GM03348 (cell line): ENCODE results near the gene HMCES.
A peak's percentile ranks its signal among the peaks of the same experiment; 100 is the strongest.
"Not testable (repeated sequence)": the region's sequence is repeated elsewhere in the genome, so short reads cannot be mapped to it uniquely, and the experiment has no call there.

ENCODE experiments used
- DNase-seq: peaks from one replicate; pipeline ENCODE4 v3.0.0; 2012; ENCODE audit warnings: low spot score

HMCES gene

DNA sequence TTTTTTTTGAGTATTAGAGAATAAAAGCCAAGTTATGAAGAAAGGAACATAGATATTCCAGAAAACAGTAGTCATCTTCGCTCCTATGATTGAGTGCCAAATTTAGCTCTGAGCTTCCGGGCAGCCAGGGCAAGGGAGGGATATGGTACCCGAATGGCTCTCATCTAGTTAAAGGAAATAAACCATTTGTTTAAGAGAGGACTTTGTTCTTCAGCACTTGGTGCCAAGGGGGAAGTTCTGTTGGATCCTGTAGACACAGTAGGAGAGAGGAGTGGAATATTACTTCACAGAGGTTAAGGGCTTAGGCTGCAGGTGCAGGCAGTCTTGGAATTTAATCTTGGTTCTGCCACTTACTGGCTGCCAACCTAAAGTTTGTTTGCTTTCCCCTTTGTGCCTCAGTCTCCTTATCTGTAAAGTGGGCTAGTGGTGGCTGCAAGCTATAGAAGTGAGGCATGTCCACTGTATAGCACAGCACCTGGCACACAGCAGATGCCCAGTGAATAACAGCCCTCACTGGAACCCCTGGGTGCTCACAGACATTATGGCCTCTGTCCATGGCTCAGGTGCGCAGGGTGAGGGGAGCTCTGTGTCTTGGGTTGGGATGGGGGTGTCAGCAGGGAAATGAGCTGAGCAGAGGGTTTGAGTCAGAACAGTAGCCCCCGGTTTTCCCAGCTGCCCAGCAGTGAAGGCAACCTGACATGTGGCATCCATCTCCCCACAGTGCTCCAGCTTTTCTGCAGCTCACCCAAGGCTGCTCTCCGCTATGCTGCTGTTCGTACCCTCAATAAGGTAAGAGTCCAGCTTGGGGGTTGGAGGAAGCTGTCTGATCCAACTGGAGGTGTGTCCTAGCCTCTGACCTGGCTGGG lies 18.8 kb upstream of the HMCES start:
- no peak for DNase-seq

DNA sequence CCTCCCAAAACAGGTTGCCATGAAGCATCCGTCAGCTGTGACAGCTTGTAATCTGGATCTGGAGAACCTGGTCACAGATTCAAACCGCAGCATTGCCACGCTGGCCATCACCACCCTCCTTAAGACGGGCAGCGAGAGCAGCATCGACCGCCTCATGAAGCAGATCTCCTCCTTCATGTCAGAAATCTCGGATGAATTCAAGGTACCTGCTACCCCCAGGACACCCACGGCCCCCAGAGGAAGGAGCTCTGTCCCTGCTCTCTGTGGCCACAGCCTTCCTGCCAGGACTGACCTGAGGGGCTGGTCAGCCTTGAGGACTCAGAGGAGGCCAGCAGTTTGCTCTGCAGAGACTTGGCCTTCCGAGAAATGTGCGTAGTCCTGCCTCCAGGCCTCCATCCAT lies 18.1 kb upstream of the HMCES start:
- DNase-seq = no peak

DNA sequence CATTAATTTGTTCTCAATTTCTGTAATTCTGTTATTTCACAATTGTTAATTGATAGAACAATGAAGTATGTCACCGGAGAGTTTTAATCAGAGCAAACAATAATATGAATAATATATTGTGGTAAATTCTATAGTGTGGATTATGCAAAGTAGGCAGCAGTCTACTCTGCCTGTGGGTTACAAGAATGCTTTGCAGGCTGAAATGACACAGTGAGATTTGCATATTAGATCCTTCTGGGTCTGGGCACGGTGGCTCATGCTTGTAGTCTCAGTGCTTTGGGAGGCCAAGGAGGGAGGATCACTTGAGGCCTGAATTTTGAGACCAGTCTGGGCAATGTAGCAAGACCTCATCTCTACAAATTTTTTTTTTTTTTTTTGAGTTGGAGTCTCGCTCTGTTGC lies 16.8 kb upstream of the HMCES start:
- DNase-seq = no peak

DNA sequence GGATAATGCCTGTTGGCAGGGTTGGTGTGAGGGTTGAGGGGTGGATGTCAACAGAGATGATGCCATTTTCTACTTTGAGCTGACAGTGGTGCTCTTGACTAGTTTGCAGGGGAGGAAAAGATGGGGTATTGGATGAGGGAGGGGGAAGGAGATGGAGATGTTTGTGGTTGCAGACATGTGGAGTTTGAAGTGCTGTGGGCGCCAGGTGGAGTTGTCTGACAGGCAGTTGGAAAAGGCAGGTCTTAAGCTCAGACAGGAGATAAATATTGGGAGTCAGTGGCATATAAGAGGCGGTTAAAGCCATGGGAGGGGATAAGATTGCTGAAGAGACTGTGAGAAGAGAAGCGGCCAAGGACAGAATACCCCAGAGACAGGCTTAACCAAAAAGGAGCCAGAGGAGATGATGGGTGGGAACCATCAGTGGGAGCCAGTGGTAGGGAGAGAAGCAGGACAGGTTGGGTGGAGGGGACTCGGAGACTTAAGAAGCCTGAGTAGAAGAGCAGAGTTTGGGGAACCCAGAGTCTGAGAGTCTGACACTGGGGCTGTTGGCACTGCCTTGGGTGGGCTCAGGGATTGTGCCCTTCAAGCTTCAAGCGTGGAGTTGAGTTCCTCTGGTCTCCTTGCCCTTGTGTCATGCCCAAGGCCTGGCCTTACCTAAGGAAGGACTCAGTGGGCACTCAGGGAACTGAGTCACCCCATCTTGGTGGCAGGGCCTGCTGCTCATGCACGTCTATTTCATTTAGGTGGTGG lies 15.3 kb upstream of the HMCES start:
- no peak for DNase-seq

DNA sequence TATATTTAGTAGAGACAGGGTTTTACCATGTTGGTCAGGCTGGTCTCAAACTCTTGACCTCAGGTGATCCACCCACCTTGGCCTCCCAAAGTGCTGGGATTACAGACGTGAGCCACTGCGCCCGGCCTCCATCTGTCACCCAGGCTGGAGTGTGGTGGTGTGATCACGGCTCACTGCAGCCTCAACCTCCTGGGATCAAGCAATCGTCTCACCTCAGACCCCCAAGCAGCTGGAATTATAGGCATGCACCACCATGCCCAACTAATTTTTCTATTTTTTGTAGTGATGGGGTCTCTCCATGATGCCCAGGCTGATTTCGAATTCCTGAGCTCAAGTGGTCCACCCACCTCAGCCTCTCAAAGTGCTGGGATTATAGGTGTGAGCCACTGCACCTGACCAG lies 13.7 kb upstream of the HMCES start:
- DNase-seq = not testable (repeated sequence)

DNA sequence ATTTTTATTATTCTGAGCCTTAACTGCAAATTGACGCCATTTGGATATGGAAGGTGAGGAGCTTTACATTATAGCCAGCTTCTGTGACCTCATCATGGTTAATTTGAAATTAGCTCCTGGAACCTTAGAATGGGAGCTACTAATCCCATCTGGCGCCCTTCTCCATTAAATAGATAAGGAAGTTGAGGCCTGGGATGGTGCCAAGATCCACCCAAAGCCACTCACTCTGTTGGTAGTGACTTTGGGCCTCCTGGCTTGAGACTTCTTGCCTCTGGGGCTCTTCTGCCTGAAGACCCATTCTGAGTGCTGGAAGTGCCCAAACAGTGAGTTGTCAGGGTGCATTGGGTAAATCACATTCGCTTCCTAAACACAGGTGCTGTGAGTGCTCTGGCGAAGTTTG lies 12.0 kb upstream of the HMCES start:
- DNase-seq = no peak

DNA sequence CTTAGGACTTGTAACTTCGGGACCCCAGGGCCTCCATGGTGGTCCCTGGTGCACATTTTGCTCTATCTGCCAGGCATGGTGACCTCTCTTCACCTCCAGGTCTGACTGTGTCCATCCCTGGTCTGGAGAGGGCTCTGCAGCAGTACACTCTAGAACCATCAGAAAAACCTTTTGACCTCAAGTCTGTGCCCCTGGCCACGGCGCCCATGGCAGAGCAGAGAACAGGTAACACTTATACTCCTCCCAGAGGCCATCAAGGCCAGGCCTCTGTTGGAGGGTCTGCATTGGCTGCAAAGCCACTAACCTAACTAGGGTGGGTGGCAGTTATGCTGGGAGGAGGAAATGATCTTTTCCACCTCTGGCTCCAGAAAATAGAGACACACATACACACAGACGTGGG lies 10.3 kb upstream of the HMCES start:
- no peak for DNase-seq

DNA sequence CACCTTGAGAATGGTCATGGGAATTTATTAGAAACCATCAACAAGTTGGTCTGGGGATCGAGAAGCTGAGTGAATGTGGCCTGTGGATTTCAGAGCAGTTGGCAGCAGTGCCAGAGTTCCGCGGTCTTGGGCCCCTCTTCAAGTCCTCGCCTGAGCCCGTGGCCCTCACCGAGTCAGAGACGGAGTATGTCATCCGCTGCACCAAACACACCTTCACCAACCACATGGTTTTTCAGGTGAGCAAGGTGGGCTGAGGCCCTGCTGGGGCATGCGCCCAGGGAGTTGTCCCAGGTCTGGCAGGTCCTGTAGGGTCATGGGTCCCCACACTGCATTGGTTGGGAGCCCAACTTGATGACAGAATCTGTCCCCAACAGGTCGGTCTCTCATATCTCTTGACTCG lies 7.0 kb upstream of the HMCES start:
- DNase-seq = no peak

DNA sequence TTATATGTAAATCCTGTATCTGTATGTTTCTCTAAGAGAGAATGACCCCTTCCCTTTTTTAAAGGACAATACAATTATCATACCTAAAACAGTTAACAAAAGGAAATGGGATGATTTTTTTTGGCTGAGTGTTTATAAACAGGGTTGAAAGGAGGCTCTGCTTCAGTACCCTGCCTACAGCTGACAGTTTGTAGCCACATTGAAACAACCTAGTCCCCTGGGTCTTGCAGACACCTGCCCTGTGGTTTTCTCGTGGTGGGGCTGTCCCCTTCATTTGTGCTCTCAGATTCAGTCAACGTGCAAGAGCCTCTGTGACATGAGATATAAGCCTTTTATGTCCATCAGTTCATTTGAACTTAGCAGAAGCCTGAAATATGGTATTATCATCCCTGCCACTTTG lies 2.3 kb upstream of the HMCES start:
- DNase-seq = no peak

DNA sequence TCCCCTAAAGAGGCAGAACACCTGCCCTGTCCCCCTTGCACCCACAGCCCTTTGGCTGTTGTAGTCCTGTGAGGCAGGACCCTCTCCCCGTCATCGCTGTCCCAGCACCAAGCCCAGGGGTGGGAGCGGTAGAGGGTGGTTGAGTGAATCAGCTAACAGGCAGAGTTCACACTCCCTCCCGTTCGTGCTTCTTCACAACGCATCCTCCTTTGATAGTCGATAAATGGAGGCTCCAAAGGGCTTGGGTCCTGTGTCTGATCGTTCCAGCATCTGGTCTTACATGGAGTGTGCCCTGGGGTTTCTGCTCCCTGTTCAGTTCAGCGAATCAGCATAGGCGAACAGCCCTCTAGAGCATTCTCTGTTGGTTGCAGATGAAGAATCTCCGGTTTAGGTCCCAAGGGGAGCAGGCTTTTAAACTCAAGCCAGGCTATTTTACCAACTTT lies 820 bp upstream of the HMCES start:
- DNase-seq = peak; percentile 44

DNA sequence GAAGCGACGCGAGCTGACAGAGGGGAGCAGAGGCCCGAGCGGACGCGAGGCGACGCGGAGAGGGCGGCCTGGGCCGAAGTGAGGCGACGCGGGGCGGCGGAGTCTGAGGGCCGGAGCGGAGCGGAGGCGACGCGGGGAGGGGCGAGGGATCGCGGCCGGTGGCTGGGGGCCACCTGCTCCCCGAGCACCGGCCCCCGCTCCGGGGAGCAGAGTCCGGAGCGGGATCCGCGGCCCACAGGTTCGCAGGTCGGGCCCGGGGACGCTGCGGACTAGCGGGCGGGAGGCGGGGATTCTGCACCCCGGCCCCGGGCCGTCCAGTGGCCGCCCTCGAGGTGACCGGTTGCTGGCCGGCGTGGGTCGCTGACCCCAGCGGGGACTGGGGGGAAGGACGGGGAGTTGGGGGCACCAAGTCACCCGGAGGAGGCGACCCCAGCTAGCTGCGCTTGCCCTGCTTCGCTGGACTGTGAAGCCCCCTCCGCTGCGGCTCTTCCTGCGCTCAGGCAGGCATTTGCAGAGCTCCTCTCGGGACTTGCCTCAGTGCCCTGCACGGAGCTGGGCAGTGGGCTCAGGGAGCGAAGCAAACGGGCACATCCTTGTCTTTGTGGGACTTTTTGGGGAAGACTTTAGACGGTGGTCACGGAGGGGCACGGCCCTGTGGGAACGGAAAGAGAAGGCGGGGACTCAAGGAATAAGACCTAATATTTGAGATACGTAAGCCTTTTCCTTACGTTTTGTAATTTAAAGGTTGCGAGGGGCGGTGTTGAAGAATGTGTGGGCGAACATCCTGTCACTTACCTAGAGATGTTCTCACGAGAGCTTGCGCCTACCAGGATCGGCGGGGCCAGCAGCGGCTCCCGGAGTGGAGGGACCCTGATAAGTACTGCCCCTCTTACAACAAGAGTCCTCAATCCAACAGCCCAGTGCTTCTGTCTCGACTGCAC lies 566 bp downstream of the HMCES start:
- DNase-seq = peak; percentile 75

DNA sequence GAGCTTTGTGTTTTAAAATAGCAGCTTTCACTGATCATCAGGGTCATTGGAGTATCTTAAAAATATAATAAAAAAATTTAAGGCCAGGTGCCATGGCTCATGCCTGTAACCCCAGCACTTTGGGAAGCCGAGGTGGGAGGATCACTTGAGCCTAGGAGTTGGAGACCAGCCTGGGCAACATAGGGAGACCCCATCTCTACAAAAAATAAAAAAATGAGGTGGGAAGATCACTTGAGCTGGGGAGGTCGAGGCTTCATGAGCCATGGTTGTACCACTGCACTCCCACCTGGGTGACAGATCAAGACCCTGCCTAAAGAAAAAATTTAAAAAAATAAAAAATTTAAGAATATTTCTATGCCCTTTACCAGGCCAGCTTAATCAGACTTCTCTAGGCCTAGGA lies 1.5 kb downstream of the HMCES start:
- DNase-seq = no peak

DNA sequence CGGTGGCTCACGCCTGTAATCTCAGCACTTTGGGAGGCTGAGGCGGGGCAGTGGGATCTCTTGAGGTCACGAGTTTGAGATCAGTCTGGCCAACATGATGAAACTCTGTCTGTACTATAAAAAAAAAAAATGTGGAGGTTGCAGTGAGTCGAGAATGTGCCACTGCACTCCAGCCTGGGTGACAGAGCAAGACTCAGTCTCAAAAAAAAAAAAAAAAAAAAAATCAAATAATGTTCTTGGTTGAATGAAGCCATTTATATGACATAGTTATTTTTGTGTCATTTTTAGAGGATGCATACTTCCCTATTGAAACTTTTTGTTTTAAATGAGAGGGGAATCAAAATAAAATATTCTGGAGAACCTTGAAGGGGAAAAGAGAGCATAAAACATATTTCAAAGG lies 3.1 kb downstream of the HMCES start:
- DNase-seq = no peak

DNA sequence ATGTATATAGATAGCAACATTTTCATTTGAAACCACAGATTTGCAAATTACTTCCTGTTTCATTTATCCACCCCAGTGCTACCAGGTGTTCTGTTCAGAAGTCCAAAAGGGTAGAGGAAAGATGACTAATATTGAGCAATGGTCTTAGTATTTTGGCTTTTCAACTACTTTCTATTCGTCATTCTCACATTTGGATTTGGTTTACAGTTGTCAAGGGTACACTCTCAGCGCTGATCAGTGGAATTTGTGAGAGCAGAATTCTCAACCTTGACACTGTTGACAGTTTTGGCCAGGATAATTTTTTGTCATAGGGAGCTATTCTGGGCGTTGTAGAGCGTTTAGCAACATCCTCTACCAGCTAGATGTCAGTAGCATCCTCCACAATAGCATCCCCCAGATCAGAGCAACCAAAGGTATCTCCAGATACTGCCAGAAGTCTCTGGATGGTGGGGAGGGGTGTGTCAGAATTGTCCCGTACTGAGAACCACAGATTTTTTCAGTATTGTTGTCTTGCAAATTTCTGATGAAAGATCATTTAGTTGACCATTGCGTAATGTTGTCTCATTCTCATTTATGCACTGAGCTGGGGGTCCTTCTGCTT lies 4.2 kb downstream of the HMCES start:
- DNase-seq = peak; percentile 52

DNA sequence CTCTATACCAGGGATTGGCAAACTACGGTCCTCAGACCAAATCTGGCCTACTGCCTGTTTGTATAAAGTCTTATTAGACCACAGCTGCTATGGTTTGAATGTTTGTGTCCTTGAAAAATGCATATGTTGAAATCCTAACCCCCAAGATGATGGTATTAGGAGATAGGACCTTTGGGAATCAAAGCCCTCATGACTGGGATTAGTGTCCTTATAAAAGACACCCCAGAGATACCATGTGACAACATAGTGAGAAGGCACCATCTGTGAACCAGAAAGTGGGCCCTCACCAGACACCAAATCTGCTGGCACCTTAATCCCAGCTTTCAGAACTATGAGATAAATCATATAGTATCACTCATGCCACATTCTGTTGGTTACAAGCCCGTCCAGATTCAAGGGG lies 7.4 kb downstream of the HMCES start:
- no peak for DNase-seq

DNA sequence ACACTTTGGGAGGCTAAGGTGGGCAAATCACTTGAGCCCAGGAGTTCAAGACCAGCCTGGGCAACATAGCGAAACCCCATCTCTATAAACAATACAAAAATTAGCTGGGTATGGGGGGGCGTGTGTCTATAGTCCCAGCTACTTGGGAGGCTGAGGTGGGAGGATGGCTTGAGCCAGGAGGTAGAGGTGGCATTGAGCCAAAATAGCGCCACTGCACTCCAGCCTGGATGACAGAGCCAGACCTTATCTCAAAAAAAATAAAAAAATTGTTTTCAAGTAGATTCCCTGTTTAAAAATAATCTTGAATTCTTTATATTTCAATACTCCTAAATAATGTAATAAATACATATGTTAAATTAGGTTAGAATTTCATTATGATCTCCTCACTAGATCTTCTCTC lies 9.8 kb downstream of the HMCES start:
- no peak for DNase-seq

DNA sequence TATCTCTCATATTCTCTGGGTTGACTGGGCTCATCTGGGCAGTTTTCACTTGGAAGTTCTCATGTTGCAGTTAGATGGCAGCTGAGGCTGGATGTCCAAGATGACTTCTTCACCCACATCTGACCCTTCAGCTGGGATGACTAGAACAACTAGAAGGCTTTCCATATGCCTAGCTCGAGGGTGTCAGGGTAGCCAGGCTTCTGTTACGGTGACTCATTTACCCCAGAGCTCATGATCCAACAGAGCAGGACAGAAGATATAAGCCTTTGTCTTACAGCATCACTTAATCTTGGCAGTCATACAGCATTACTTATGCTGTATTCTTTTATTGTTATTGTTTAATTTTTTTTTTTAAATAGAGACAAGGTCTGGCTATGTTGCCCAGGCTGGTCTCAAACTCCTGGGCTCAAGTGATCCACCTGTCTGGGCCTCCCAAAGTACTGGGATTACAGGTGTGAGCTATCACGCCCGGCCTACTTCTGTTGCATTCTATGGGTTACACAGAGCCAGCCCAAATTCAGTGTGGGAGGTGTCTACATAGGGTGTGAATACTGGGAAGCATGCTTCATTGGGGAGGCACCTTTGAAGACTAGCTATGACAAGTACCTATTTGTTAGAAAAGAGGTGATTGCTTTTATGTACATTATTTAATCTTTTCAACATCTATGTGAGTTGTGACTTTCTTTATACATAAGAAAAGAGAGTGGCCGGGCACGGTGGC lies 10.7 kb downstream of the HMCES start:
- DNase-seq = peak; percentile 22

DNA sequence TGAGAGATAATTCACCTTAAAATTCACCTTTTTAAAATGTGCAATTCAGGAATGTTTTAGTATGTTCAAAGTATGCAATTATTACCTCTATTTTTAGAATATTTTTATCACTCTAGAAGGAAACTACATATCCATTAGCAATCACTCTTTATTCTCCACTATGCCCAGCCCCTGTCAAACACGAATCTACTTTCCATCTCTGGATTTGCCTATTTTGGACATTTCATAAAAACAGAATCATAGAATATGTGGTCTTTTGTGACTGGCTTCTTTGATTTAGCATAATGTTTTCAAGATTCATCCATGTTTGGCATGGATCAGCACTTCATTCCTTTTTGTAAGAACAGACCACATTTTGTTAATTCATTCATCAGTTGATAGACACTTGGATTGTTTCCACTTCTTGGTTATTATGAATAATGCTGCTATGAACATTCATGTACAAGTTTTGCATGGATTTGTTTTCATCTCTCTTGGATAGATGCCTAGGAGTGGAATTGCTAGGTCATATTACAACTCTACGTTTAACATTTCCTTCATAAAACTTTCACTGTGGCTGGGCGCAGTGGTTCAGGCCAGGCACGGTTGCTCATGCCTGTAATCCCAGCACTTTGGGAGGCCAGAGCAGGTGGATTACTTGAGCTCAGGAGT lies 12.7 kb downstream of the HMCES start:
- no peak for DNase-seq

DNA sequence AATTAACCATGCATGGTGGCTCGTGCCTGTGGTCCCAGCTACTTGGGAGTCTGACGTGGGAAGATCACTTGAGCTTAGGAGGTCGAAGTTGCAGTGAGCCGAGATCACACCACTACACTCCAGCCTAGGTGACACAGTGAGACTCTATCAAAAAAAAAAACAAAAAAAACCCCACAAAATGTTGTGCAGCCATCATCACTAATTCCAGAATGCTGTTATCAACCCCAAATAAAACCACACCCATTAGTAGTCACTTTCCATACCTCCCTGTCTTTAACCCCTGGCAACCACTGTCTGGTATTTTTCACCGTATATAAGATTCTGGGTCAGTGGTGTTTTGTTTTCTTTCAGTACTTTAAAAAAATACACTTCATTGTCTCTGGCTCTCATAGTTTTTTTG lies 16.6 kb downstream of the HMCES start:
- DNase-seq = no peak

DNA sequence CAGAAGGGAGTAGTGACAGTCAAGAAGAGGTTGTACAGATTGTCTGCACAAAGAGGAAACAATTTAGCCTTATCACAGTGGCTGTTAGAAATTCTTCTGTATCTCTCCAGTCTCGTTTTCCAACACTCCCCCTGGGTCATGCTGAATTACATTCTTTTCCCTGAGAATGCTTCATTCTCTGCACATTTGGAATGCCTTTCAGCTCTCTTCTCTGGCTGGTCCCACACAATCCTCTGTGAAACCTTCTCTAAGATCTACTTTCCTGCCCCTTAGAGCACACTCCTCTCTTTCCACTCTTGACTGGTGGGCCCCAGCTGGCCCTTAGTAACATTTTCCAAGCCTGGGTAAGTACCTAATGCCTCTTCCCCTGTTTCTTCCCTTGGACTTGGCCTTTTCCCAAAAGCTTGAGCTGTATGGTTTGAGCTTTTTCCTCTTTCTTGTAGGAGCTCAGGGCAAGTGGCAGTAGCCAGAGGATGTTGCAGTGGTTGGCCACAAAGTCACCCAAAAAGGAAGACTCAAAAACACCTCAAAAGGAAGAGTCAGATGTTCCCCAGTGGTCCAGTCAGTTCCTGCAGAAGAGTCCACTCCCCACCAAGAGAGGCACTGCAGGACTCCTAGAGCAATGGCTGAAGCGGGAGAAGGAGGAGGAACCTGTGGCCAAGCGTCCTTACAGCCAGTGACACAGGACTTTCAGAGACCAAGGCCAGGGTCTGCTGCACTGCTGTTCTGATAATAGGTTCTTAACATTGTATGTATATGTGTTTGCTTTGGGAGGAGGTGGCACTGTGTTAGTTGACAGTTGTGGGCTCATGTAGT lies 25.7 kb downstream of the HMCES start:
- DNase-seq = no peak
